Naive thymus-derived CD8-positive, alpha-beta T cell (primary cell): ENCODE results near the gene CRIP3. TPM values are rescaled to one million over a fixed set of nuclear protein-coding genes. Genes with fewer than 3 reads are reported as not detected.
A peak's percentile ranks its signal among the peaks of the same experiment; 100 is the strongest.
"Not testable (repeated sequence)": the region's sequence is repeated elsewhere in the genome, so short reads cannot be mapped to it uniquely, and the experiment has no call there.

Experiments
- ATAC-seq, 2 donors: fragments of 150-1000 bp; cut with Tn5 transposase in 1 of 2; sonication (Bioruptor Pico), chemical (Tn5 transposase) in 1 of 2; 1 replicate in 1 of 2; 2 replicates in 1 of 2; pipeline ENCODE4 v1.10.0; 2021; ENCODE audit warnings: mild to moderate bottlenecking in 2 of 2, moderate library complexity in 2 of 2
- POLR2A ChIA-PET: fragments of 350-600 bp; sonication (Branson Sonifier 250); formaldehyde crosslinking; loops from one replicate; lab custom pipeline; 2021; ENCODE audit warnings: antibody characterized with exemption; lab: Charles Lee
- DNase-seq, 10 donors: peaks; one replicate each; pipeline versions ENCODE4 v3.0.0 to v3.0.0-alpha.2; 2020 to 2022
- H3K27ac Mint-ChIP-seq, 10 donors: one replicate each; pipeline ENCODE4 v1.8.0; 2020 to 2022; ENCODE audit warnings: mild to moderate bottlenecking in 10 of 10, mixed read lengths in 10 of 10, moderate library complexity in 4 of 10, inconsistent platforms in 1 of 10
- H3K27me3 Mint-ChIP-seq, 5 donors: one replicate each; pipeline ENCODE4 v1.8.0; 2021 to 2022; ENCODE audit warnings: mixed read lengths in 5 of 5
- H3K36me3 Mint-ChIP-seq, 3 donors: one replicate each; pipeline ENCODE4 v1.8.0; 2020 to 2022; ENCODE audit warnings: mixed read lengths in 3 of 3, mild to moderate bottlenecking in 2 of 3, inconsistent platforms in 1 of 3
- H3K4me1 Mint-ChIP-seq, 4 donors: one replicate each; pipeline ENCODE4 v1.8.0; 2021 to 2022; ENCODE audit warnings: mixed read lengths in 4 of 4
- H3K4me3 Mint-ChIP-seq, 10 donors: one replicate each; pipeline ENCODE4 v1.8.0; 2020 to 2022; ENCODE audit warnings: mild to moderate bottlenecking in 10 of 10, mixed read lengths in 10 of 10, moderate library complexity in 6 of 10, inconsistent platforms in 1 of 10
- H3K9me3 Mint-ChIP-seq, 9 donors: one replicate each; pipeline ENCODE4 v1.8.0; 2020 to 2022; ENCODE audit warnings: mixed read lengths in 9 of 9, mild to moderate bottlenecking in 3 of 9, inconsistent platforms in 1 of 9, moderate library complexity in 1 of 9
- polyA plus RNA-seq, 3 donors: library from polyadenylated mRNA; unstranded; fragments of 300-500 nt; fragmentation: Illumina TruSeq; gene quantifications; one replicate each; pipeline ENCODE4 v1.2.3, GENCODE V29; 2021
- total RNA-seq, 8 experiments: library from RNA in 2 of 8; stranded (reverse) in 2 of 8; gene quantifications; one replicate each; pipeline ENCODE4 v1.2.3 and lab custom pipeline; 2021 to 2026

Gene CRIP3
- total and polyA plus RNA-seq, 5 experiments from 2014 or later, result 4.1 to 5.3 TPM; not detected in 3

GRCh38 chr6:43304882-43305281, 3.7 kb downstream of the CRIP3 start:
- Mint-ChIP-seq H3K9me3 (no peaks in the 10 kb centered on the region), H3K27me3 (peaks cover 0 to 13% (median 4%) of the 10 kb centered on the region in 5 donors), H3K4me3 (no peak overlapping the region), H3K36me3 (no peaks in the 10 kb centered on the region), H3K4me1 (peaks cover 6 to 15% (median 9%) of the 10 kb centered on the region in 4 donors), H3K27ac (no peak overlapping the region)
- no peak for ATAC-seq
- POLR2A ChIA-PET, result interaction anchor here (0.6 kb wide), 1 partner anchor 446 kb away, joined by 4 read pairs; no protein-coding TSS in a partner anchor
- DNase-seq, result no peak

- H3K4me1 Mint-ChIP-seq, result peaks cover 7 to 15% (median 9%) of the 10 kb centered on the region in 4 donors
- no peak overlapping the region for H3K27ac Mint-ChIP-seq
- peaks cover 0 to 18% (median 5%) of the 10 kb centered on the region in 5 donors for H3K27me3 Mint-ChIP-seq
- ATAC-seq (no peak), DNase-seq (no peak)
- H3K9me3 Mint-ChIP-seq, result no peaks in the 10 kb centered on the region
- H3K36me3 Mint-ChIP-seq, result no peaks in the 10 kb centered on the region
- POLR2A ChIA-PET, result no interaction called here
- no peak overlapping the region for H3K4me3 Mint-ChIP-seq
These were observed 4.3 kb downstream of the CRIP3 start for GRCh38 chr6:43304361-43304760.

DNA sequence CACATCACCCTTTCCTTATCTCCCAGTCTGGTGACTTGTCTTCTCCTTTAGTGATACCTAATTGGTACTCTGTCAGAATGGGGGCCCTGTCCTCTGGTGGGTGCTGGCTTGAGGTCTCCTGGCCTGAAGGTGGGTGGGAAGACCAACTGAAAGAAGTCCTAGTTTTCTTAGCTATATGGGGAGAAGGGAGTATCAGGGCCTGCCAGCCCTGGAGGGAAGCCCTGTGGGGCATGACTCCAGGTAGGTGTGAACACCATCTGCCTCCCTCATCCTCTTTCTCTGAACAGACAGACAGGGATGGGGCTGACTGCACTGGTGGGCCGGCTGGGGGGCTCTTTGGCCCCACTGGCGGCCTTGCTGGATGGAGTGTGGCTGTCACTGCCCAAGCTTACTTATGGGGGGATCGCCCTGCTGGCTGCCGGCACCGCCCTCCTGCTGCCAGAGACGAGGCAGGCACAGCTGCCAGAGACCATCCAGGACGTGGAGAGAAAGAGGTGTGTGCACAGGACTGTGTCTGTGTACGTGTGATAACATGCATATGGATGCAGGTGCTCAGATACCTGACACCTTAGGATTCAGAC, 4.8 kb downstream of the CRIP3 start:
- H3K4me1 Mint-ChIP-seq, result peaks cover 3 to 9% (median 5%) of the 10 kb centered on the region in 4 donors
- H3K9me3 Mint-ChIP-seq, result no peaks in the 10 kb centered on the region
- H3K4me3 Mint-ChIP-seq, result no peak overlapping the region
- ATAC-seq (no peak), DNase-seq (no peak)
- POLR2A ChIA-PET, result no interaction called here
- H3K27ac Mint-ChIP-seq, result no peak overlapping the region
- H3K36me3 Mint-ChIP-seq, result no peaks in the 10 kb centered on the region
- peaks cover 2 to 18% (median 7%) of the 10 kb centered on the region in 5 donors for H3K27me3 Mint-ChIP-seq

DNA sequence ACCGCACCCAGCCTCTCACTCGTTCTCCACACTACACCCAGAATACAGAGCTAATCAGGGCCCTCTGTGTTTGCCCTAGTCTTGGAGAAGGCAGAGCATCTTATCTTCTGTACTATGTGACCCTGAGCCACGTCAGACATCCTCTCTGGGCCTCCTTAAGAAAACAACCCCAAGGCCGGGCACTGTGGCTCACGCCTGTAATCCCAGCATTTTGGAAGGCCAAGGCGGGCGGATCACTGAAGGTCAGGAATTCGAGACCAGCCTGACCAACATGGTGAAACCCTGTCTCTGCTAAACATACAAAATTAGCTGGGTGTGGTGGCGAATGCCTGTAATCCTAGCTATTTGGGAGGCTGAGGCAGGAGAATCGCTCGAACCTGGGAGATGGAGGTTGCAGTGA, 5.6 kb downstream of the CRIP3 start:
- H3K36me3 Mint-ChIP-seq, H3K4me1 Mint-ChIP-seq, H3K9me3 Mint-ChIP-seq, ATAC-seq, DNase-seq, H3K4me3 Mint-ChIP-seq, POLR2A ChIA-PET, H3K27ac Mint-ChIP-seq: not testable (repeated sequence)
- H3K27me3 Mint-ChIP-seq, result peaks cover 3 to 18% (median 9%) of the 10 kb centered on the region in 5 donors

GRCh38 chr6:43302126-43302525, 6.5 kb downstream of the CRIP3 start:
- H3K27me3 Mint-ChIP-seq, result peaks cover 3 to 18% (median 9%) of the 10 kb centered on the region in 5 donors
- H3K4me3 Mint-ChIP-seq, result no peak overlapping the region
- POLR2A ChIA-PET, result no interaction called here
- H3K9me3 Mint-ChIP-seq, result no peaks in the 10 kb centered on the region
- H3K36me3 Mint-ChIP-seq, result no peaks in the 10 kb centered on the region
- no peak overlapping the region for H3K27ac Mint-ChIP-seq
- no peak for DNase-seq
- H3K4me1 Mint-ChIP-seq, result peaks cover 0 to 2% (median 0%) of the 10 kb centered on the region in 4 donors
- no peak for ATAC-seq

- Mint-ChIP-seq H3K4me3 (no peak overlapping the region), H3K4me1 (peaks cover 0 to 2% (median 0%) of the 10 kb centered on the region in 4 donors), H3K27me3 (peaks cover 4 to 24% (median 9%) of the 10 kb centered on the region in 5 donors), H3K27ac (no peak overlapping the region), H3K9me3 (no peaks in the 10 kb centered on the region), H3K36me3 (no peaks in the 10 kb centered on the region)
- no peak for DNase-seq
- POLR2A ChIA-PET, result no interaction called here
- ATAC-seq, result no peak
These were observed 7.3 kb downstream of the CRIP3 start for GRCh38 chr6:43301081-43301870.

DNA sequence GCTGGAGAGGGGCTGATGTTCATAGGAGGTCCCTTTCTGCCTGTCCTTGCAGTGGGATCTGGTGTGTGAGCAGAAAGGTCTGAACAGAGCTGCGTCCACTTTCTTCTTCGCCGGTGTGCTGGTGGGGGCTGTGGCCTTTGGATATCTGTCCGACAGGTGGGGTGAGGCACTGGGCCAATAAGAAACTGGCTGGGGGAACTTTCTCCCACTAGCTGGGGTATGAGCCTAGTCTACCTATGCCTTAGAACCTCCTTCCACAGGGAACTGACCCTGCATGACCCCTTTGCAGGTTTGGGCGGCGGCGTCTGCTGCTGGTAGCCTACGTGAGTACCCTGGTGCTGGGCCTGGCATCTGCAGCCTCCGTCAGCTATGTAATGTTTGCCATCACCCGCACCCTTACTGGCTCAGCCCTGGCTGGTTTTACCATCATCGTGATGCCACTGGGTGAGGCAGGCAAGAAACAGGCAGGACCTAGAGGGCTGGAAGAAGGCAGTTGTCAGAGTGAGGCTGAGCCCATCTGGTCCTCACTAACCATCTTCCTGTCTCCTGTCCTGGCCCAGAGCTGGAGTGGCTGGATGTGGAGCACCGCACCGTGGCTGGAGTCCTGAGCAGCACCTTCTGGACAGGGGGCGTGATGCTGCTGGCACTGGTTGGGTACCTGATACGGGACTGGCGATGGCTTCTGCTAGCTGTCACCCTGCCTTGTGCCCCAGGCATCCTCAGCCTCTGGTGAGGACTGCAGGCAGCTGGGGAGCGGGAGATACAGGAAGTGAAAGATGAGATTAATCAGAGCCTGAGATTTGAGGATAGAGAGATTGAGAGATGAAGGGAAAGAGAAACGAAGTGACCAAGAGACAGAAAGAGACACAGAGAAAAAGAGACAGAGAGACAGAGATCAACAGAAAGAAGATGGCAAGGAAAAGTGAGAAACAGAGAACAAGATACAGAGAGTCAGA, 9.0 kb downstream of the CRIP3 start:
- peak overlapping the region in 3 of 10 donors; percentile 11 to 16 (median 12) for H3K27ac Mint-ChIP-seq
- H3K4me3 Mint-ChIP-seq, result no peak overlapping the region
- no peak for DNase-seq
- ATAC-seq, result no peak
- no peaks in the 10 kb centered on the region for H3K9me3 Mint-ChIP-seq
- peaks cover 4 to 24% (median 9%) of the 10 kb centered on the region in 5 donors for H3K27me3 Mint-ChIP-seq
- POLR2A ChIA-PET, result no interaction called here
- H3K4me1 Mint-ChIP-seq, result peaks cover 0 to 2% (median 0%) of the 10 kb centered on the region in 4 donors
- no peaks in the 10 kb centered on the region for H3K36me3 Mint-ChIP-seq

DNA sequence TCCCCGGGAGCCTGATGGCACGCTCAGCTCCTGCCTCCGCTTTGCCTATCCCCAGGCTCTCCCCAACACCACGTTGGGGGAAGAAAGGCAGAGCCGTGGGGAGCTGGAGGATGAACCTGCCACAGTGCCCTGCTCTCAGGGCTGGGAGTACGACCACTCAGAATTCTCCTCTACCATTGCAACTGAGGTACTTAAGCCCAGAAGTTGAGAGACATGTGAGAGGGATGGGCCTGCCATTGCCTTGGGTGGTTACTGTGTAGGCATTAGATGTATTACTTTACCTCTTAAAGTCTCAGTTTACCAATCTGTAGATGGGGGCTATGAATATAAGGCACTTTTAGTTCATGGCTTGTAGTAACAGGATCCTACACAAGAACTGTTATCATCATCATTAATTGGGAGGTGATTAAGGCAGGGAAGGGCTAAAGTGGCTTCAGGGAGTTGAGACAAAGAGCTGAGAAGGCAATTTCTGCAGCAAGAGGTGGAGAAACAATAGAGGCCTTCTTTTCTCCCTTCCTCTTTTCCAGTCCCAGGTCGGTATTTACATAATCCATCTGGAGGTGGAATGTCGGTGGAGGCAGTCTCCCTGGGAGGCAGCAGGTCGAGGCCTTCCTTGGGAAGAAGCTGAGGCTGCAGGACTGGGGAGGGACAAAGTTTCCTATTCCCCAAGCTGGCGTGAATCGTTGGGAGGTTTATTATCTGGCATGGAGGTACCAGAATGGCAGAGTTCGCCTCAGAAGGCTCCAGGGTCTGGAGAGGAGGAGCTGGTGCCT, 9.9 kb downstream of the CRIP3 start:
- DNase-seq (no peak), ATAC-seq (no peak)
- POLR2A ChIA-PET, result interaction anchor here (0.6 kb wide), 1 partner anchor 32 kb away, joined by 4 read pairs; no protein-coding TSS in a partner anchor
- Mint-ChIP-seq H3K36me3 (no peaks in the 10 kb centered on the region), H3K4me3 (no peak overlapping the region), H3K27me3 (peaks cover 4 to 24% (median 9%) of the 10 kb centered on the region in 5 donors), H3K27ac (no peak overlapping the region), H3K4me1 (peaks cover 0 to 2% (median 0%) of the 10 kb centered on the region in 4 donors), H3K9me3 (no peaks in the 10 kb centered on the region)

DNA sequence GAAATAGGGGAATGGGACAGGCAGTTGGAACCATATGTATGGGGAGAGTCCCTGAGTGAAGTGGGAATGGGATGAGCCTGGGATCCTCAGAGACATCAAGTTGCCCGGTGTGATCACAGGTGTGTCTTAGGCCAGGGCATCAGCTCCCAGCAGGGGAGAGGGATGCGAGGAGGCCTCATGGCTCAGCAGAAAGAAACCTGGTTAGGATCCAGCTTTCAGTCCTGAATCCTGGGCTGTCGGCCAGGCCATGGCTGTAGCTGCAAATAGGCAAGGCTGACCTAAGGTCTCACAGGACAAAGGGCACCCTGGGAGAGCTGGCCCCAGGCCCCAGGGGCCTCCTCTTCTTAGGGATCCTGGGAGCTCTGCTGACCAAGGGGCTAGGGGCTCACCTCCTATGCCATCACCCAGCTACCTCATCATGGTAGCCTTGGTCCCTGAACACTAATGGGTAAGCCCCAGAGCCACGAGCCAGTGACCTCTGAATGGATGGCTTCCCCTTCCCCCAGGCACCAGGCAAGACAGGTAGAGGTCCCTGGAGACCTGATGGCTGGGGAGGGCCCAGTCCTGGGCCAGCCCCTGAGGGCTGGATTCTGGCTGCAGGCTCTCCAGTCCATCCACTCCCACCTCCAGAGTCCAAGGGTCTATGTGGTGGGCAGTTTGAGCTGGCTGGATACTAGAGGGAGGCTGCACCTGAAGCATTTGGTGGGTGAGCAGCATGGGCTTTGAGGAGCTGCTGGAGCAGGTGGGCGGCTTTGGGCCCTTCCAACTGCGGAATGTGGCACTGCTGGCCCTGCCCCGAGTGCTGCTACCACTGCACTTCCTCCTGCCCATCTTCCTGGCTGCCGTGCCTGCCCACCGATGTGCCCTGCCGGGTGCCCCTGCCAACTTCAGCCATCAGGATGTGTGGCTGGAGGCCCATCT, 10.7 kb downstream of the CRIP3 start, which contains the start of gene SLC22A7:
TSS of gene SLC22A7 (plus strand) at position 617 of the 921 bp plus-strand sequence. CDS start at position 716, 99 bp downstream.
- H3K4me1 Mint-ChIP-seq, result peaks cover 0 to 2% (median 0%) of the 10 kb centered on the region in 4 donors
- POLR2A ChIA-PET, result interaction anchor here (0.5 kb wide), 1 partner anchor 159 kb away, joined by 4 read pairs; no protein-coding TSS in a partner anchor
- H3K27ac Mint-ChIP-seq, result peak within 1 kb of the TSS in 1 of 10 donors; percentile 2
- no peak for ATAC-seq
- peak in 1 of 10 donors; percentile 16 for DNase-seq
- H3K36me3 Mint-ChIP-seq, result no peaks in the 10 kb centered on the region
- H3K27me3 Mint-ChIP-seq, result peaks cover 4 to 24% (median 9%) of the 10 kb centered on the region in 5 donors
- no peak within 1 kb of the TSS for H3K4me3 Mint-ChIP-seq
- H3K9me3 Mint-ChIP-seq, result no peaks in the 10 kb centered on the region

GRCh38 chr6:43296780-43297497, 11.7 kb downstream of the CRIP3 start:
- H3K4me3 Mint-ChIP-seq, result no peak overlapping the region
- H3K27ac Mint-ChIP-seq, result peak overlapping the region in 1 of 10 donors; percentile 2
- POLR2A ChIA-PET, result interaction anchor here (0.5 kb wide), 2 partner anchors 160 to 757 kb away, joined by 4 to 5 read pairs; no protein-coding TSS in a partner anchor

More at GRCh38 chr6:43296780-43297497, 11.7 kb downstream of the CRIP3 start:
- ATAC-seq (no peak), DNase-seq (no peak)
- Mint-ChIP-seq H3K4me1 (peaks cover 0 to 2% (median 0%) of the 10 kb centered on the region in 4 donors), H3K36me3 (no peaks in the 10 kb centered on the region), H3K9me3 (no peaks in the 10 kb centered on the region), H3K27me3 (peaks cover 4 to 26% (median 9%) of the 10 kb centered on the region in 5 donors)
